PC-3 (cell line): ENCODE data around the gene GPSM3. TPM values are rescaled to one million over a fixed set of nuclear protein-coding genes. Genes with fewer than 3 reads are reported as not detected.

Experiments used
- ATAC-seq: fragments of 200-7000 bp; cut with Tn5 transposase; 2 replicates; pipeline ENCODE4 v1.9.1; 2020; ENCODE audit warnings: mild to moderate bottlenecking, moderate library complexity
- BruUV-seq: library from RNA; stranded (reverse); fragments of 400-500 nt; replicated peaks from 2 replicates; lab custom pipeline; 2021; lab: Mats Ljungman, UMichigan
- CTCF ChIA-PET: fragments of 300-600 bp; sonication (Branson Sonifier 250); formaldehyde crosslinking; loops from one replicate; lab custom pipeline; 2022; ENCODE audit warnings: antibody characterized with exemption; lab: Charles Lee
- POLR2A ChIA-PET: fragments of 300-600 bp; sonication (Branson Sonifier 250); formaldehyde crosslinking; loops from one replicate; lab custom pipeline; 2022; ENCODE audit warnings: antibody characterized with exemption; ENCODE audit not compliant: unreplicated experiment; lab: Charles Lee
- DNase-seq: peaks from one replicate; pipeline ENCODE4 v3.0.0-alpha.2; 2015
- H2AFZ ChIP-seq: fragments of 300-600 bp; sonication (generic); 2 replicates; pipeline ENCODE4 v1.6.0; 2016; ENCODE audit warnings: antibody characterized with exemption, low read length
- H3F3A ChIP-seq: fragments of 300-600 bp; sonication (generic); one replicate; pipeline ENCODE4 v1.6.0; 2017; ENCODE audit warnings: antibody characterized with exemption, low read length, control low read depth, mild to moderate bottlenecking; ENCODE audit not compliant: unreplicated experiment
- H3K27ac ChIP-seq: fragments of 300-600 bp; sonication (generic); 2 replicates; pipeline ENCODE4 v1.5.1; 2016; ENCODE audit warnings: mild to moderate bottlenecking, low read length
- H3K27me3 ChIP-seq: fragments of 300-600 bp; sonication (generic); 2 replicates; pipeline ENCODE4 v1.6.1; 2016; ENCODE audit warnings: low read length, mixed read lengths
- H3K36me3 ChIP-seq: fragments of 300-600 bp; sonication (generic); 2 replicates; pipeline ENCODE4 v1.6.1; 2016; ENCODE audit warnings: low read depth, mixed run types, low read length, mixed read lengths
- H3K4me1 ChIP-seq: fragments of 300-600 bp; sonication (generic); 2 replicates; pipeline ENCODE4 v1.5.1; 2016; ENCODE audit warnings: low read length; ENCODE audit not compliant: insufficient read depth
- H3K4me2 ChIP-seq: fragments of 300-600 bp; sonication (generic); 2 replicates; pipeline ENCODE4 v1.6.0; 2016; ENCODE audit warnings: low read length
- H3K4me3 ChIP-seq: fragments of 300-600 bp; sonication (generic); 2 replicates; pipeline ENCODE4 v1.5.1; 2016; ENCODE audit warnings: mild to moderate bottlenecking, low read length, mixed read lengths
- H3K79me2 ChIP-seq: fragments of 300-600 bp; sonication (generic); 2 replicates; pipeline ENCODE4 v1.6.1; 2017; ENCODE audit warnings: low read length, mixed read lengths
- H3K9ac ChIP-seq: fragments of 300-600 bp; sonication (generic); 2 replicates; pipeline ENCODE4 v1.6.0; 2016; ENCODE audit warnings: mild to moderate bottlenecking, low read length
- H3K9me2 ChIP-seq: fragments of 300-600 bp; sonication (generic); replicated peaks from 2 replicates; pipeline ENCODE4 v1.6.1; 2016; ENCODE audit warnings: mixed run types, low read length, mixed read lengths
- H3K9me3 ChIP-seq: fragments of 300-600 bp; sonication (generic); 2 replicates; pipeline ENCODE4 v1.6.1; 2016; ENCODE audit warnings: low read length, mixed read lengths
- H4K20me1 ChIP-seq: fragments of 300-600 bp; sonication (generic); 2 replicates; pipeline ENCODE4 v1.6.1; 2016; ENCODE audit warnings: low read length, mixed read lengths
- EZH2 ChIP-seq: fragments of 300-600 bp; sonication (generic); IDR thresholded peaks from one replicate; pipeline ENCODE4 v1.6.1; 2017; ENCODE audit warnings: antibody characterized with exemption, mild to moderate bottlenecking, low read length; ENCODE audit not compliant: unreplicated experiment
- EZH2phosphoT487 ChIP-seq: fragments of 300-600 bp; sonication (generic); IDR thresholded peaks from 2 replicates; pipeline ENCODE4 v1.6.1; 2018; ENCODE audit warnings: mild to moderate bottlenecking, antibody characterized with exemption, low read length, borderline replicate concordance
- intact Hi-C: fragments of 100-400 bp; cut with micrococcal nuclease; formaldehyde crosslinking; loops from 2 replicates; pipeline ENCODE4 v1.9.0; 2023
- total RNA-seq: library from RNA; depleted of rRNA; stranded (reverse); fragments of >200 nt; gene quantifications from 2 replicates; pipeline ENCODE4 v1.2.3, GENCODE V29; 2014
- TF ChIP-seq, protein P1 (sequence below): fragments of 300-600 bp; sonication (generic); conservative IDR thresholded peaks from 2 replicates; pipeline ENCODE4 v1.5.1; 2017; ENCODE audit warnings: antibody characterized with exemption, low read depth, mild to moderate bottlenecking, low read length

GPSM3 gene
- total RNA-seq, 1 experiment from 2014 or later = 5.0 TPM

DNA sequence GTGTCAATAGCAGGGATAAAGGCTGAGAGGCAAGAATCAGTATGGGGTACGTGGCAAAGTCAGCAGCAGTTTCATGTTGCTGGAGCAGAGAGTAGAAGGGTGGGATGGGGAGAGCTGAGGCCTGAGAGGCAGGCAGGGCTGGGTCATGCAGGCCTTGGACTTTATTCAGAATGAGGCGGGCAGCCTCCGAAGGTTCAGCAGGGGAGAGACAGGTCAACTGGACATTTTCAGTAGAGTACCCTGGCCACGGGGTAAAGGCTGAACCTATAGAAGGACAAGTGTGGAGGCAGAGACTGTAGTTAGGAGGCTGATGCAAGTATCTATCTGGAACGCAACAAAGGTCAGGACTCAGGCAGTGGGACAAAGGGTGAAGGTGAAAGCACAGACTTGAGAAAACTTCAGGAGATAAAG is 17.8 kb upstream of the GPSM3 start:
- Histone ChIP-seq H3K9me2 (no peaks in the 10 kb centered on the region), H3K4me2 (no peak overlapping the region), H3K27ac (no peak overlapping the region), H3K4me3 (no peak overlapping the region), H3K79me2 (no peaks in the 10 kb centered on the region), H3K4me1 (no peaks in the 10 kb centered on the region), H4K20me1 (no peaks in the 10 kb centered on the region), H3F3A (no peaks in the 10 kb centered on the region), H3K36me3 (no peaks in the 10 kb centered on the region), H2AFZ (no peak overlapping the region), H3K27me3 (no peaks in the 10 kb centered on the region), H3K9ac (no peak overlapping the region), H3K9me3 (no peaks in the 10 kb centered on the region)
- intact Hi-C loops = no loop called here
- CTCF ChIA-PET = no interaction called here
- no TSS peak for BruUV-seq
- POLR2A ChIA-PET = no interaction called here
- TF ChIP-seq EZH2 = no peak
- TF ChIP-seq, protein P1, sequence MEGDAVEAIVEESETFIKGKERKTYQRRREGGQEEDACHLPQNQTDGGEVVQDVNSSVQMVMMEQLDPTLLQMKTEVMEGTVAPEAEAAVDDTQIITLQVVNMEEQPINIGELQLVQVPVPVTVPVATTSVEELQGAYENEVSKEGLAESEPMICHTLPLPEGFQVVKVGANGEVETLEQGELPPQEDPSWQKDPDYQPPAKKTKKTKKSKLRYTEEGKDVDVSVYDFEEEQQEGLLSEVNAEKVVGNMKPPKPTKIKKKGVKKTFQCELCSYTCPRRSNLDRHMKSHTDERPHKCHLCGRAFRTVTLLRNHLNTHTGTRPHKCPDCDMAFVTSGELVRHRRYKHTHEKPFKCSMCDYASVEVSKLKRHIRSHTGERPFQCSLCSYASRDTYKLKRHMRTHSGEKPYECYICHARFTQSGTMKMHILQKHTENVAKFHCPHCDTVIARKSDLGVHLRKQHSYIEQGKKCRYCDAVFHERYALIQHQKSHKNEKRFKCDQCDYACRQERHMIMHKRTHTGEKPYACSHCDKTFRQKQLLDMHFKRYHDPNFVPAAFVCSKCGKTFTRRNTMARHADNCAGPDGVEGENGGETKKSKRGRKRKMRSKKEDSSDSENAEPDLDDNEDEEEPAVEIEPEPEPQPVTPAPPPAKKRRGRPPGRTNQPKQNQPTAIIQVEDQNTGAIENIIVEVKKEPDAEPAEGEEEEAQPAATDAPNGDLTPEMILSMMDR = no peak
- DNase-seq (no peak), ATAC-seq (no peak)

DNA sequence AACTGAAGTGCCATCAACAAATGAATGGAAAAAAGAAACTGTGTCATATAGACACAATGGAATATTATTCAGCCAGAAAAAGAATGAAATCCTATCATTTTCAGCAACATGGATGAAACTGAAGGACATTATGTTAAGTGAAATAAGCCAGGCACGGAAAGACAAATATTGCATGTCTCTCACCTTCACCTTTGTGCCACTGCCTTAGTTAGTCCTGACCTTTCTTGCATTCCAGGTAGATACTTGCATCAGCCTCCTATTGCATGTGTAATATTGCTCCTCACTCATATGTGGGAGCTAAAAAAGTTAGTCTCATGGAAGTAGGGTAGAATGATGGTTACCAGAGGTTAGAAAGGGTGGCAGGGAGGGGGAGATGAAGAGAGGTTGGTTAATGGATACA is 16.6 kb upstream of the GPSM3 start:
- CTCF ChIA-PET = no interaction called here

DNA sequence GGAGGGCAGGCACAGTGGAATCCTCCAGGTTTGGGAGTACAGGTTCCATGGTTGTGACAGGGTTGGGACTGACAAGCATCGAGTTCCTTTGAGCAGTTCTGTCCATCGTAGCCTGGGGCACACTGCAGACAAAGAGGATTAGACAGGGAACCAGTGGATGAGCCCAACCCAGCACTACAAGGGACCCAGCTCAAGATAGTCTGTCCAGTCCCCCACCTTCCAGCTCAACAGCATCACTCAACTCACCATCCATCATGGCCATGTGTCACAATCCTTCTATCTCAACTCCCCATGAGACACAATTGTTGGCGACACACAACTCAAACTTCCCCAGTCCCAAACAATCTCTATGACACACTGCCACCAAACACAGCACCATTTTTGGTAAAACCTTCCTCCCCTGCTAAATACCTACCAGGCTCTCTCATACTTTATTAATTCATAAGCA is 11.8 kb upstream of the GPSM3 start:
- Histone ChIP-seq H2AFZ (no peak overlapping the region), H3K79me2 (no peaks in the 10 kb centered on the region), H3F3A (no peaks in the 10 kb centered on the region), H3K4me1 (no peaks in the 10 kb centered on the region), H3K4me3 (no peak overlapping the region), H3K9me3 (no peaks in the 10 kb centered on the region), H4K20me1 (no peaks in the 10 kb centered on the region), H3K27ac (no peak overlapping the region), H3K9me2 (no peaks in the 10 kb centered on the region), H3K36me3 (no peaks in the 10 kb centered on the region), H3K27me3 (no peaks in the 10 kb centered on the region), H3K9ac (no peak overlapping the region), H3K4me2 (no peak overlapping the region)
- ATAC-seq (no peak), DNase-seq (no peak)
- no TSS peak for BruUV-seq
- CTCF ChIA-PET = no interaction called here
- TF ChIP-seq, protein P1 = no peak
- TF ChIP-seq EZH2phosphoT487 (no peak), EZH2 (no peak)
- POLR2A ChIA-PET = no interaction called here
- intact Hi-C loops = no loop called here

More for the DNA sequence above, 16.6 kb upstream of the GPSM3 start:
- no peaks in the 10 kb centered on the region for H3F3A ChIP-seq
- TF ChIP-seq EZH2 (no peak), EZH2phosphoT487 (no peak)
- TF ChIP-seq, protein P1 = no peak
- H2AFZ ChIP-seq = no peak overlapping the region
- no peaks in the 10 kb centered on the region for H3K79me2 ChIP-seq
- no peaks in the 10 kb centered on the region for H3K9me3 ChIP-seq
- no peak for ATAC-seq
- H4K20me1 ChIP-seq = no peaks in the 10 kb centered on the region
- no peaks in the 10 kb centered on the region for H3K27me3 ChIP-seq
- no peak overlapping the region for H3K9ac ChIP-seq
- no peak overlapping the region for H3K4me2 ChIP-seq
- H3K27ac ChIP-seq = no peak overlapping the region
- no peak for DNase-seq
- H3K9me2 ChIP-seq = no peaks in the 10 kb centered on the region
- no peak overlapping the region for H3K4me3 ChIP-seq
- H3K36me3 ChIP-seq = no peaks in the 10 kb centered on the region
- BruUV-seq = no TSS peak
- POLR2A ChIA-PET = no interaction called here
- intact Hi-C loops = no loop called here
- H3K4me1 ChIP-seq = no peaks in the 10 kb centered on the region
